Adrenal gland (tissue), 5 donors: ENCODE results near the gene GRIA3.
A peak's percentile ranks its signal among the peaks of the same experiment; 100 is the strongest.

Source experiments
- CTCF ChIP-seq, 6 experiments: fragments of 450-650 bp in 4 of 6; fragments of 200-600 bp in 2 of 6; sonication (generic) in 1 of 6; IDR thresholded peaks; 1 replicate in 5 of 6; 2 replicates in 1 of 6; pipeline versions ENCODE4 v1.5.1 to v1.8.0; 2016 to 2021; ENCODE audit warnings: antibody characterized with exemption in 6 of 6, mild to moderate bottlenecking in 2 of 6, moderate library complexity in 1 of 6
- POLR2A ChIP-seq, 2 donors: fragments of 450-650 bp; IDR thresholded peaks; one replicate each; pipeline ENCODE4 v1.6.1; 2017; ENCODE audit warnings: antibody characterized with exemption in 2 of 2, mild to moderate bottlenecking in 2 of 2, moderate library complexity in 1 of 2
- donor health status: DM: no; HTN: no; CAD: no.

GRCh38 chrX:123424546-123424945 lies 240.5 kb downstream of the GRIA3 start:
- no peak for TF ChIP-seq CTCF (IDR thresholded peaks at IDR 0.05)
- peak in 1 of 2 donors; percentile 13 for TF ChIP-seq POLR2A (IDR thresholded peaks at IDR 0.05)
